Caco-2 (cell line): ENCODE results near the gene SPACDR. TPM values are rescaled to one million over a fixed set of nuclear protein-coding genes. Genes with fewer than 3 reads are reported as not detected.
A peak's percentile ranks its signal among the peaks of the same experiment; 100 is the strongest.

ENCODE experiments used
- BruUV-seq: library from RNA; stranded (reverse); fragments of 400-500 nt; replicated peaks from 2 replicates; lab custom pipeline; 2021; lab: Mats Ljungman, UMichigan
- CTCF ChIA-PET: fragments of 300-600 bp; sonication (Branson Sonifier 250); formaldehyde crosslinking; loops from one replicate; lab custom pipeline; 2022; ENCODE audit warnings: antibody characterized with exemption; lab: Charles Lee
- POLR2A ChIA-PET: fragments of 300-600 bp; sonication (Branson Sonifier 250); formaldehyde crosslinking; loops from one replicate; lab custom pipeline; 2022; ENCODE audit warnings: antibody characterized with exemption; lab: Charles Lee
- DNase-seq, 2 experiments: peaks; one replicate each; pipeline versions ENCODE4 v3.0.0 to v3.0.0-alpha.2; 2020 to 2022
- H3K27me3 ChIP-seq: replicated peaks from 2 replicates; pipeline ENCODE4 v1.6.0; 2011; ENCODE audit warnings: low read length; ENCODE audit not compliant: control insufficient read depth, insufficient read depth
- H3K36me3 ChIP-seq: 2 replicates; pipeline ENCODE4 v1.5.1; 2011; ENCODE audit warnings: low read length; ENCODE audit not compliant: control insufficient read depth, insufficient read depth
- H3K4me1 ChIP-seq: fragments of 250-450 bp; sonication (Bioruptor Pico); 2 replicates; pipeline ENCODE4 v1.5.1; 2020; ENCODE audit warnings: mild to moderate bottlenecking
- H3K4me3 ChIP-seq: 2 replicates; pipeline ENCODE4 v1.5.1; 2011; ENCODE audit warnings: low read depth, mild to moderate bottlenecking, control low read depth, low read length
- H3K9me3 ChIP-seq: fragments of 250-450 bp; sonication (Bioruptor Pico); 2 replicates; pipeline ENCODE4 v1.5.1; 2020; ENCODE audit warnings: mild to moderate bottlenecking, moderate library complexity
- H3K27ac Mint-ChIP-seq: one replicate; pipeline ENCODE4 v1.8.0; 2022; ENCODE audit warnings: mixed read lengths; ENCODE audit not compliant: unreplicated experiment
- H3K27me3 Mint-ChIP-seq: one replicate; pipeline ENCODE4 v1.8.0; 2022; ENCODE audit warnings: mixed read lengths; ENCODE audit not compliant: insufficient read depth, unreplicated experiment
- H3K36me3 Mint-ChIP-seq: one replicate; pipeline ENCODE4 v1.8.0; 2022; ENCODE audit warnings: mild to moderate bottlenecking, mixed read lengths; ENCODE audit not compliant: insufficient read depth, unreplicated experiment
- H3K4me1 Mint-ChIP-seq: one replicate; pipeline ENCODE4 v1.8.0; 2022; ENCODE audit warnings: low read depth, mixed read lengths; ENCODE audit not compliant: unreplicated experiment
- H3K4me3 Mint-ChIP-seq: one replicate; pipeline ENCODE4 v1.8.0; 2022; ENCODE audit warnings: mild to moderate bottlenecking, moderate library complexity, mixed read lengths; ENCODE audit not compliant: unreplicated experiment
- H3K9me3 Mint-ChIP-seq: one replicate; pipeline ENCODE4 v1.8.0; 2022; ENCODE audit warnings: mixed read lengths; ENCODE audit not compliant: unreplicated experiment
- intact Hi-C: fragments of 100-400 bp; cut with micrococcal nuclease; formaldehyde crosslinking; loops from one replicate; pipeline ENCODE4 v1.10.0; 2022; ENCODE audit not compliant: unreplicated experiment
- total RNA-seq: library from RNA; stranded (reverse); gene quantifications from 2 replicates; pipeline ENCODE4 v1.2.3, GENCODE V29; 2022
- TF ChIP-seq, protein P1 (sequence below), 2 experiments: fragments of 200-600 bp in 1 of 2; IDR thresholded peaks; 1 replicate in 1 of 2; 2 replicates in 1 of 2; pipeline versions ENCODE4 v1.5.1 to v1.8.0; 2011 to 2022; ENCODE audit warnings: antibody characterized with exemption in 1 of 2, control low read depth in 1 of 2, inconsistent platforms in 1 of 2, low read depth in 1 of 2, low read length in 1 of 2, mild to moderate bottlenecking in 1 of 2, moderate library complexity in 1 of 2; ENCODE audit not compliant: insufficient read depth in 1 of 2, severe bottlenecking in 1 of 2, unreplicated experiment in 1 of 2

The SPACDR gene
- total RNA-seq, 1 experiment from 2014 or later, result 0.41 TPM

DNA sequence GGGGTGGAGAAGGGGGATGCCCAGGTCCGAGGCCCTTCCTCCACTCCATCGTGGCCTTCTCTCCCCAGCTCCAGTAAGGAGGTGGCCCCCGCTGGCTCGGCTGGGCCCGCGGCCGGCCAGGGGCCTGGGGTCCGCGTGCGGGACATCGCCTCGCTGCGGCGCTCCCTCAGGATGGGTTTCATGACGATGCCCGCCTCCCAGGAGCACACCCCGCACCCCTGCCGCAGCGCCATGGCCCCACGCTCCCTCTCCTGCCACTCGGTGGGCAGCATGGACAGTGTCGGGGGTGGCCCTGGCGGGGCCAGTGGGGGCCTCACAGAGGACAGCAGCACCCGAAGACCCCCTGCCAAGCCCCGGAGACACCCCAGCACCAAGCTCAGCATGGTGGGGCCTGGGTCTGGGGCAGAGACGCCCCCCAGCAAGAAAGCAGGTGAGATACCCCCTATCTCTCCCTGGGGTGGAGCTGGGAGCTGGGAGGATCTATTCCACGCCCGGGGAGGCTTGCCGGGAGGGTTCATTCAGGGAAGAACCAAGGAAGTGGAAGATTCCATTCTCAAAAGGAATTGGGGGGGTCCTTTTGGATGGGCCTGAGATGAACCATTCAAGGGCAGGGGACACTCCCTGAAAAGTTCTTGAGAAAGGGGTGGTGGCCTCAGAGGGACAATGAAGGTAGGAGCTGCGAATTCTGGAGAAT lies 22.8 kb upstream of the SPACDR start:
- BruUV-seq, result no TSS peak
- ChIA-PET CTCF (interaction anchor here (0.8 to 0.9 kb wide), 2 partner anchors 31 to 73 kb away, joined by 3 read pairs; no protein-coding TSS in a partner anchor), POLR2A (no interaction called here)
- no peaks in the 10 kb centered on the region for H3K9me3 Mint-ChIP-seq
- Histone ChIP-seq H3K36me3 (no peaks in the 10 kb centered on the region), H3K9me3 (no peaks in the 10 kb centered on the region), H3K4me1 (peaks cover 11% of the 10 kb centered on the region; the same call in 1 of the 2 replicates), H3K4me3 (no peak overlapping the region), H3K27me3 (no peaks in the 10 kb centered on the region)
- no peak overlapping the region for H3K27ac Mint-ChIP-seq
- no peak overlapping the region for H3K4me3 Mint-ChIP-seq
- DNase-seq, result no peak
- intact Hi-C loops, result no loop called here
- TF ChIP-seq, protein P1, sequence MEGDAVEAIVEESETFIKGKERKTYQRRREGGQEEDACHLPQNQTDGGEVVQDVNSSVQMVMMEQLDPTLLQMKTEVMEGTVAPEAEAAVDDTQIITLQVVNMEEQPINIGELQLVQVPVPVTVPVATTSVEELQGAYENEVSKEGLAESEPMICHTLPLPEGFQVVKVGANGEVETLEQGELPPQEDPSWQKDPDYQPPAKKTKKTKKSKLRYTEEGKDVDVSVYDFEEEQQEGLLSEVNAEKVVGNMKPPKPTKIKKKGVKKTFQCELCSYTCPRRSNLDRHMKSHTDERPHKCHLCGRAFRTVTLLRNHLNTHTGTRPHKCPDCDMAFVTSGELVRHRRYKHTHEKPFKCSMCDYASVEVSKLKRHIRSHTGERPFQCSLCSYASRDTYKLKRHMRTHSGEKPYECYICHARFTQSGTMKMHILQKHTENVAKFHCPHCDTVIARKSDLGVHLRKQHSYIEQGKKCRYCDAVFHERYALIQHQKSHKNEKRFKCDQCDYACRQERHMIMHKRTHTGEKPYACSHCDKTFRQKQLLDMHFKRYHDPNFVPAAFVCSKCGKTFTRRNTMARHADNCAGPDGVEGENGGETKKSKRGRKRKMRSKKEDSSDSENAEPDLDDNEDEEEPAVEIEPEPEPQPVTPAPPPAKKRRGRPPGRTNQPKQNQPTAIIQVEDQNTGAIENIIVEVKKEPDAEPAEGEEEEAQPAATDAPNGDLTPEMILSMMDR (IDR thresholded peaks at IDR 0.05; ENCODE audit: insufficient read depth in 1 of 2, low read depth in 1 of 2, low read length in 1 of 2, severe bottlenecking in 1 of 2, unreplicated experiment in 1 of 2), result no peak
- H3K27me3 Mint-ChIP-seq, result no peaks in the 10 kb centered on the region
- H3K36me3 Mint-ChIP-seq, result no peaks in the 10 kb centered on the region
- H3K4me1 Mint-ChIP-seq, result peaks cover 11% of the 10 kb centered on the region

DNA sequence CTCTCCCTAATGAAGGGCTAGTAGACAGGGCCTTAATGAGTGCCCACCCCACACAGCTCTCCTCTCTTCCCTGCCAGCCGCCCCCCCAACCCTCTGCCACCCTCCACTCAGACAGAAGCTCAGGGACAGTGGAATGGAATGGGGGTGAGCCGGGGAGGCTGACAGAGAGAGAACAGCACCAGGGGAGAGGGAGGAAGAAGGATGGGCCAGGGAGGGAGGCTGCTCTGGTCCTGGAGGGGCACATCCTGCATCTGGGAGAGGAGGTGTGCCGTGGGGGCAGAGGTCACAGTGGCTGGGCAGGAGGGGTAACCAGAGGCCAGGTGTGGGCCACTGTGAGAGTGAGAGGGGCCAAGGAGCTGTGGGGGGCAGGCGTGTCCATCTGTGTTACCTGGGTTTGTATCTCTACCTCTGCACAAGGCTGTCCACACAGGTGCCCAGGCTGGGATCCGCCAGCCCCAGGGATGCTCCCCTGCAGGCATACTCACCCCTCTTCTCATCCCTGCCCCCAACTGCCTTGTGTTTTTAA lies 22.1 kb upstream of the SPACDR start:
- ChIA-PET CTCF (no interaction called here), POLR2A (no interaction called here)
- TF ChIP-seq, protein P1 (IDR thresholded peaks at IDR 0.05; ENCODE audit: insufficient read depth in 1 of 2, low read depth in 1 of 2, low read length in 1 of 2, severe bottlenecking in 1 of 2, unreplicated experiment in 1 of 2), result no peak

DNA sequence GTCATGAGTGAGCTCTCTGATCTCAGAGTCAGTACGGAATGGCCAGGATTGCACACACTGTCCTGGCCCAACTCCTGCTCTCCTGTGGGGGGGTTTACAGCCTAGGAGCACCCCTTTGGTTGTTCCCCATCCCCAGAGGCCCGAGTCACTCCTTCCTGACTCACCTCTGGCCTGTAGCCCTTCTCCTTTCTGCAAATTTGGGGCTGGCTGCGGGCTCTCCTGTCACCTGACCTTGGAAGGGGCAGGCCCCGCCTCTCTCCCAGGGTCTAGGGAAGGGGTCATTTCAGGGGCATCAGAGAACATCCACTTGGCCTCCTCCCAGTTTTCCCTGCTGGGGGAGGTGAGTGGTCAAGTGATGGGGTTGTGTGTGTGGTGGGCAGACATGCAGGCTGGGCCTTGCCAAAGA lies 21.4 kb upstream of the SPACDR start:
- no peak for DNase-seq
- Histone ChIP-seq H3K4me1 (peaks cover 11% of the 10 kb centered on the region; the same call in 1 of the 2 replicates), H3K27me3 (no peaks in the 10 kb centered on the region), H3K9me3 (no peaks in the 10 kb centered on the region), H3K4me3 (no peak overlapping the region), H3K36me3 (no peaks in the 10 kb centered on the region)
- H3K27me3 Mint-ChIP-seq, result no peaks in the 10 kb centered on the region
- no peaks in the 10 kb centered on the region for H3K9me3 Mint-ChIP-seq
- CTCF ChIA-PET, result interaction anchor here (0.6 kb wide), 1 partner anchor 10 kb away, joined by 3 read pairs; no protein-coding TSS in a partner anchor
- H3K27ac Mint-ChIP-seq, result no peak overlapping the region
- no TSS peak for BruUV-seq
- peak overlapping the region; percentile 12 for H3K4me3 Mint-ChIP-seq
- POLR2A ChIA-PET, result interaction anchor here (0.6 kb wide), 1 partner anchor 87 kb away, joined by 4 read pairs; no protein-coding TSS in a partner anchor
- no peaks in the 10 kb centered on the region for H3K36me3 Mint-ChIP-seq
- TF ChIP-seq, protein P1 (IDR thresholded peaks at IDR 0.05; ENCODE audit: insufficient read depth in 1 of 2, low read depth in 1 of 2, low read length in 1 of 2, severe bottlenecking in 1 of 2, unreplicated experiment in 1 of 2), result no peak
- H3K4me1 Mint-ChIP-seq, result peaks cover 11% of the 10 kb centered on the region
- intact Hi-C loops, result no loop called here

More for the DNA sequence above, 22.1 kb upstream of the SPACDR start:
- no peak overlapping the region for H3K27ac Mint-ChIP-seq
- Histone ChIP-seq H3K4me3 (no peak overlapping the region), H3K4me1 (peaks cover 11% of the 10 kb centered on the region; the same call in 1 of the 2 replicates), H3K9me3 (no peaks in the 10 kb centered on the region), H3K27me3 (no peaks in the 10 kb centered on the region), H3K36me3 (no peaks in the 10 kb centered on the region)
- DNase-seq, result no peak
- H3K27me3 Mint-ChIP-seq, result no peaks in the 10 kb centered on the region
- intact Hi-C loops, result no loop called here
- H3K9me3 Mint-ChIP-seq, result no peaks in the 10 kb centered on the region
- peak overlapping the region; percentile 12 for H3K4me3 Mint-ChIP-seq
- BruUV-seq, result no TSS peak
- H3K4me1 Mint-ChIP-seq, result peaks cover 11% of the 10 kb centered on the region
- H3K36me3 Mint-ChIP-seq, result no peaks in the 10 kb centered on the region
